HEK293 (cell line): Measurements from ENCODE around the gene GRK5.

Experiments
- CTCF ChIP-seq: fragments of 450-650 bp; formaldehyde crosslinking; IDR thresholded peaks from 2 replicates; pipeline ENCODE4 v1.5.1; 2016; ENCODE audit warnings: missing biosample characterization, missing genetic modification characterization
- SETDB1 ChIP-seq: IDR thresholded peaks from one replicate; pipeline ENCODE4 v1.6.1; 2017; ENCODE audit warnings: mild to moderate bottlenecking, low read length, moderate library complexity, mixed read lengths; ENCODE audit not compliant: insufficient read length
- ZBTB49 ChIP-seq: fragments of 450-650 bp; formaldehyde crosslinking; IDR thresholded peaks from 2 replicates; pipeline ENCODE4 v1.5.1; 2016; ENCODE audit warnings: missing biosample characterization, missing genetic modification characterization, low read depth
- ZNF146 ChIP-seq: fragments of 450-650 bp; formaldehyde crosslinking; IDR thresholded peaks from 2 replicates; pipeline ENCODE4 v1.5.1; 2016; ENCODE audit warnings: missing biosample characterization, missing genetic modification characterization
- ZNF155 ChIP-seq: fragments of 450-650 bp; formaldehyde crosslinking; IDR thresholded peaks from 2 replicates; pipeline ENCODE4 v1.5.1; 2016; ENCODE audit warnings: missing biosample characterization, missing genetic modification characterization
- ZNF157 ChIP-seq: fragments of 450-650 bp; formaldehyde crosslinking; IDR thresholded peaks from 2 replicates; pipeline ENCODE4 v1.5.1; 2016; ENCODE audit warnings: missing biosample characterization, missing genetic modification characterization
- ZNF777 ChIP-seq: fragments of 450-650 bp; formaldehyde crosslinking; IDR thresholded peaks from 2 replicates; pipeline ENCODE4 v1.5.1; 2017; ENCODE audit warnings: missing biosample characterization, missing genetic modification characterization, borderline replicate concordance
- ZNF785 ChIP-seq: fragments of 450-650 bp; formaldehyde crosslinking; IDR thresholded peaks from 2 replicates; pipeline ENCODE4 v1.5.1; 2016; ENCODE audit warnings: missing biosample characterization, missing genetic modification characterization

DNA sequence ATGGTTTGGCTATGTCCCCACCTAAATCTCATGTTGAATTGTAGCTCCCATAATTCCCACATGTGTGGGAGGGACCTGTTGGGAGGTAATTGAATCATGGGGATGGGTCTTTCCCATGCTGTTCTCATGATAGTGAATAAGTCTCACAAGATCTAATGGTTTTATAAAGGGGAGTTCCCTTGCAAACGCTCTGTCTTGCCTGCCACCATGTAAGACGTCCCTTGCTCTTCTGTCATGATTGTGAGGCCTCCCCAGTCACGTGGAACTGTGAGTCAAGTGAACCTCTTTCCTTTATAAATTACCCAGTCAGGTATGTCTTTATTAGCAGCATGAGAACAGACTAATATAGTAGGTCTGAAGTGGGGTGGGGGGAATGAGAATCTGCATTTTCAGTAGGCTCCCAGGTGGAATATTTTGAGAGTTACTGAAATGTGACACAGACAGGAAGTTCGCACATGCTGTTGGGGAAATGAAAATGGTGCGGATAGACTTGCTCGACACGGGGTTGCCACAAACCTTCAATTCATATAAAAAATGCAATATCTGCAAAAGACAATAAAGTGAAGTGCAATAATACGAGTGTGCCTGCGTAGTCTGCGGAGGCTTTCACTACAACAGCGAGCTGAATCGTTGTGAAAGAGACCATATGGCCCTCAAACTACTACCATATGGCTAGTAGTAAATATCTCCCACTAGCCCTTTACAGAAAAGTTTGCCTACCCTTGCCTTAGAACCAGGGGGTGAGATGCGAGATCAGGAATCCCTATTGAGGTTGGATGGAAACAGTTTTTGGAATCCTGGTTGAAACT is 166.1 kb downstream of the GRK5 start:
- TF ChIP-seq CTCF = no peak
- TF ChIP-seq ZNF157 (tag by site-specific recombination) = no peak
- no peak for TF ChIP-seq SETDB1
- TF ChIP-seq ZNF155 (tag by site-specific recombination) = no peak
- TF ChIP-seq ZNF785 (tag by site-specific recombination) = no peak
- TF ChIP-seq ZBTB49 = no peak
- no peak for TF ChIP-seq ZNF146 (tag by site-specific recombination)
- TF ChIP-seq ZNF777 (tag by site-specific recombination) = no peak
